ENCODE measurements around the gene INSC.

DNA sequence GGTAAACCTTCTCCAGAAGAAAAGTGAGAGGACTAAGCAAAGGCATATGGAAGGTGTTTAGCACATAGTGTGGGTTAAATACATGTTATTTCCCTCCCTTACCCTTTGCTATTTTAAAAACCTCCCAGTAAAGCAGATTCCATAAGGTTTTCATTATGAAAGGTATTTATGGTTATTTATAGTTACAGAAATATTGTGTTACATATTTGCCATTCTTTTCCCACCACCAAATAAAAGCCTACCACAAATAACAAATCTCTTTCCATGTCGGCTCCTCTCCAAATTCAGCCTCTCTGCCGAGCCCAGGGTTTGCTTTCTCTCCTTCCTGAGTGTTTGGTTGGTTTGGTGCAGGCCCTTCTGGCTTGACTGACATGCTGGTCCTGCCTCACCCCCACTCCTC is 64.4 kb downstream of the INSC start:
- TF ChIP-seq, protein P1, sequence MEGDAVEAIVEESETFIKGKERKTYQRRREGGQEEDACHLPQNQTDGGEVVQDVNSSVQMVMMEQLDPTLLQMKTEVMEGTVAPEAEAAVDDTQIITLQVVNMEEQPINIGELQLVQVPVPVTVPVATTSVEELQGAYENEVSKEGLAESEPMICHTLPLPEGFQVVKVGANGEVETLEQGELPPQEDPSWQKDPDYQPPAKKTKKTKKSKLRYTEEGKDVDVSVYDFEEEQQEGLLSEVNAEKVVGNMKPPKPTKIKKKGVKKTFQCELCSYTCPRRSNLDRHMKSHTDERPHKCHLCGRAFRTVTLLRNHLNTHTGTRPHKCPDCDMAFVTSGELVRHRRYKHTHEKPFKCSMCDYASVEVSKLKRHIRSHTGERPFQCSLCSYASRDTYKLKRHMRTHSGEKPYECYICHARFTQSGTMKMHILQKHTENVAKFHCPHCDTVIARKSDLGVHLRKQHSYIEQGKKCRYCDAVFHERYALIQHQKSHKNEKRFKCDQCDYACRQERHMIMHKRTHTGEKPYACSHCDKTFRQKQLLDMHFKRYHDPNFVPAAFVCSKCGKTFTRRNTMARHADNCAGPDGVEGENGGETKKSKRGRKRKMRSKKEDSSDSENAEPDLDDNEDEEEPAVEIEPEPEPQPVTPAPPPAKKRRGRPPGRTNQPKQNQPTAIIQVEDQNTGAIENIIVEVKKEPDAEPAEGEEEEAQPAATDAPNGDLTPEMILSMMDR (conservative IDR thresholded peaks at IDR 0.05) = no peak
- no peak for TF ChIP-seq EZH2 (IDR thresholded peaks at IDR 0.05; ENCODE audit: low read depth)
